Stimulated activated CD4-positive, alpha-beta T cell treated with anti-CD3 and anti-CD28 coated beads, Interleukin-2, amount 100 ng/mL, for 24 hours (primary cell): ENCODE measurements around the gene TGM2.

Experiments
- DNase-seq, 2 donors: peaks; one replicate each; pipeline ENCODE4 v3.0.0-alpha.2; 2020

TGM2 gene

DNA sequence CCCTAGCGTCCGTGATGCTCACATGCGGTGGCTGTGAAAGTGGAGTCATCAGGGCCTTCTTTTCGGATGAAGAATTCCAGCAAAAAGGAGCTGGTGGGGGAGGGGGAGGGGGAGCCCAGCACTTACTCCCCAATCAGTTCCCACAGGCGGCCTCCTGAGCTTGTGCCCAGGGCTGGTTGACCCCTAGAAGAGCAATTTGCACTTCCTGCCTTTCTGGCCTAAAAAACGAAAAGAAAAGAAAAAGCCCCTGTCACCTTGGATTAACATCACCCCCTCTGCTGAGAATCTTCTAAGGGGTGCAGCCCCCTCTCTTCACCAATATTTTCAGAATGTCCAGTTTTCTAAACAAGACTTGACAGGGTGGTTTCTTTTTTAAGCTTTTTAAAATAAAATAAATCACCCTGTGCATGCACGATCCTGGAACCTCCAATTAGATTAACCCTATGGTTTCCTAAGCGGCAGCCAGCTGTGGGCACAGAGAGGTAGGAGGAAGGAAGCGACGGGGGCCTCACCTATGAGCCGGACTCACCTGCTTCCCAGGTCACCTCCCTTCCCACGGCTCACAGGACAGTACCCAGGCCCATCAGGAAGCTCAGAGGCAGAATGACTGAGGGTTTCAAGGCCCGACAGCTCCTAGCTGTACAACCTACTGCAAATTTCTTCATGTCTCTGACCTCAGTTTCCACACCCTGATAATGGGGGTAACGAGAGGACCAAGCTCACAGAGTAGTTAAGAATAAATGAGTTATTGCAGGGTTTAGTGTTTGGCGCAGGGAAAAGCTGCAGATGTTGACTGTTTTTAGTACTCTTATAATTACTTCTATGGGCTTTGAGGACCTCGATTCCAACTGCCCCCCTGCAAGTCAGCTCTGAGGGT is 10.5 kb upstream of the TGM2 start:
- DNase-seq = no peak

- DNase-seq = no peak
Measured at GRCh38 chr20:38173237-38174156, 8.4 kb upstream of the TGM2 start.

DNA sequence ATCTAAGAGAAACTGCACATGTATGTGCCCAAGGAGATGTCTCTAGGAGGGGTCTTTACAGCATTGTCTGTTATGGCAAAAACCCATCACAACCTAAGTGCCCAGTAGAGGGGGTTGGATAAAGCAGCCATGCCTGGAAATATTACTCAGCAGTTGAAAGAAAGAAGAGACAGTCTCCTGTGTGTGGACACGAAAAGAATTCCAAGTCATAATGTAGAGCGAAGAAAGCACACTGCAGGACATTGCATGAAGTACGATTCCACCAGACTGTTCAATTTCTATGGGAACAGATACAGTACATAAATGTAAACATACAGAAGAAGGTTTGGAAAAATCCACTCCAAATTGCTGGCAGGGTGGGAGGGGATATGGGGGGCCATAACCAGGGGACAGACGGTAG is 7.3 kb upstream of the TGM2 start:
- DNase-seq = no peak

DNA sequence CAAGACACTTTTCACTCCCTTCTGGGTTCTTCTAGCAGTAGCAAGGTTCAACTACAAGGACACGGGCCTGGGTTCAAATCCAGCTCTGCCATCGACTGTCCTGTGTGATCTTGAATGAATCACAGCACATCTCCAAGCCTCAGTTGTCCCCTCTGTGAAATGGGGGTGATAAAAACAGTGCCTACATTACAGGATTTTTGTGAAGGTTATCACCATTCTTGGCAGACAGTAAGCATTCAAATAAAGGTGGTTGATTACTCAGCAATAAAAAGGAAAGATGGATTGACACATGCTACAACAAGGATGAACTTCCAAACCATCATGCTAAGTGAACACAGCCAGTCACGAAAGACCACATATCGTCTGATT is 6.6 kb upstream of the TGM2 start:
- DNase-seq = no peak

DNA sequence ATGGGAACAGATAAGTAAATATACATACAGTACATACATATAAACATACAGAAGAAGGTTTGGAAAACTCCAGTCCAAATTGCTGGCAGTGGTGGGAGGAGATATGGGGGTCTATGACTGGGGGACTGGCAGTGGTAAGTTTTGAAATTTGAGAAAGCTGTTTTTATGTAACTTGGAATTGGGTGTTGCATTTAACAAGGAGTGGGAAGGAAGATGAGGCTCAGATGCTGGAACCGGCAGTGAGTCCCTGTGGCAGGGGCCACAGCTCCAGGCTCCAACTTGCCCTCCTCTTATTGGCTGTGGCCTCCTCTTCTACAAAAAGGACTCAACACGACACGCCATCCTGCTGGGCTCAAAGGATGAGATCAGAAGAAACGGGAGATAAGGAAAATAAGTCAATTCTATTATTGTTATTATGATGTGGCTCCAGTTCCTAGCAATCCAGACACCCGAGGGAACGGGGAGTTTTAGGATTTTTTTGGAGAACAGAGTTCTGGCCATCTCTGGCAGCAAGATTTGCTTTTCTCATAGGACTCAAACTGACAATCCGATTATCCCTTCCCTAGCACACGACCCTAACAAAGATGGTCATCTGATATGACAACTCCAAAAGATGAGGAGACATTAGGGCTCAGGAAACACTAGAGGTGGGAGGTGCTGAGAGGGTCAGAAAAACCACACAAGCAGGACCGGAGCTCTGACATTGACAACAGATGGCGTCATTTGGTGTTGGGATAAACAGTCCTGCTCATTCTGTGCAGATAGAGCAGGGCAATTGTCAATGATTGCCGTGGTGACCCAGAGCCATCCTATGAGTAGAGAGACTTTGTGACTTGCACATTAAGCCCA is 6.0 kb upstream of the TGM2 start:
- no peak for DNase-seq

DNA sequence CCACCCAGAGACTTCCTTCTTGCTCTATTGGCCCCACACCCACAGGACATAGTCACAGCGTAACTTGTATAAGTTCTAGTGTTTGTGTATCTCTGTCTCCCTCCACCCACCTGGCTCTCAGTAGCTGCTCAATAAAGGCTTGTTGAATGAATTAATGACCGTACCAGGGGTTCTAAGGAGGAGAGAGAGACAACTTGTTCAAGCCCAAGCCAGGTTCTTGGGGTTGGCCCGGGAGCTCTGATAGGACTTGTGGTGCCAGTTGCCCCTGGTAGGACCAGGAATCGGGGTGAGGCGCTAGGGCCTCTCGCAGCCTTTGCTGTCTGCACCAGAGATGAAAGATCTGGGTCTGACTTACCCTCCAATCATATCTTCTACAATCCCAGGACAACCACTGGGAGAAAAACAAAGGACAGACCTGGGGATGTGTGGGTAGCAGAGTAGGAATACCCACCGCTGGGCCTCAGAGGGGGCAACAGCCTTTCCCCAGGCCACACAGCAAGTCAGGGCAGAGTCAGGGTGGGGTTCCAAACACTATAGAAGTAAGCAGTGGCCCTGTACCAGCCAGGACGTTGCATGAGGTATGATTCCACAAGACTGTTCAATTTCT is 5.3 kb upstream of the TGM2 start:
- no peak for DNase-seq

GRCh38 chr20:38169636-38170193 is 4.6 kb upstream of the TGM2 start:
- DNase-seq = no peak

DNA sequence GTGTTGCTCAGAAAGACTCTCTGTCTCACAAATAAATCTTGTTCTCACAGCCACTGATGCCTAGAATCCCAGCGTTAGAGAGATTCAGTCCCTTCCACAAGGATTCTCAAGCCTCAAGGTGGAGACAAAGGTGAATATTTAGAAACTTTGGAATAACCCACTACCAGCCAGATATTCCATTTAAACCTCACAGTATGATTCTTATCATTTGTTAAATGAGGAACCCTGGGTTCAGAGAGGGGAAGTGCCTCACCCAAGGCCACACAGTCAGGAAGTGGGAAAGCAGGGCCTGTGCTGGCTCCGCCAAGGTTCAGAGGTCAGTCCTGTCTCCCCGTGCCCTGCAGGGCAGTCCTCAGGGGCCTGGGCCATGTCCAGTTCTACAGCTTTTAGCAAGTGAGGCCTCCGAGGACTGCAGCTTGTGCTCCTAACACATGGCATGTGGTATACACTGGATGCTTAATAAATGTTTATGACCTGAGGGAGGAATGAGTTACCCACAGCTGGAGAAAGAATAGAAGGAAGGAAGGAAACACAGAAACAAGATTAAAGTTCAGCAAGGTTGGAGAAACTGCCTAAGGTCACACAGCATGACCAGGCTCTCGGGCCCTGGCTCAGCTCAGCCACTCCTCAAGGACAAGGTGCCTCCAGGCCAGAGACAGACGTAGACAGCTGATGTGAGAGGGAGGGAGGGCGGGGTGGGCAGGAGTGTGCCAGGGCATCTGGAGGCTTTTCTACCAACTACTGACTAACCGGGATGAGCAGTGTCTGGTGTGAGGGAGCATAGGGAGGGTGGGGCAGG is 3.9 kb upstream of the TGM2 start:
- no peak for DNase-seq

DNA sequence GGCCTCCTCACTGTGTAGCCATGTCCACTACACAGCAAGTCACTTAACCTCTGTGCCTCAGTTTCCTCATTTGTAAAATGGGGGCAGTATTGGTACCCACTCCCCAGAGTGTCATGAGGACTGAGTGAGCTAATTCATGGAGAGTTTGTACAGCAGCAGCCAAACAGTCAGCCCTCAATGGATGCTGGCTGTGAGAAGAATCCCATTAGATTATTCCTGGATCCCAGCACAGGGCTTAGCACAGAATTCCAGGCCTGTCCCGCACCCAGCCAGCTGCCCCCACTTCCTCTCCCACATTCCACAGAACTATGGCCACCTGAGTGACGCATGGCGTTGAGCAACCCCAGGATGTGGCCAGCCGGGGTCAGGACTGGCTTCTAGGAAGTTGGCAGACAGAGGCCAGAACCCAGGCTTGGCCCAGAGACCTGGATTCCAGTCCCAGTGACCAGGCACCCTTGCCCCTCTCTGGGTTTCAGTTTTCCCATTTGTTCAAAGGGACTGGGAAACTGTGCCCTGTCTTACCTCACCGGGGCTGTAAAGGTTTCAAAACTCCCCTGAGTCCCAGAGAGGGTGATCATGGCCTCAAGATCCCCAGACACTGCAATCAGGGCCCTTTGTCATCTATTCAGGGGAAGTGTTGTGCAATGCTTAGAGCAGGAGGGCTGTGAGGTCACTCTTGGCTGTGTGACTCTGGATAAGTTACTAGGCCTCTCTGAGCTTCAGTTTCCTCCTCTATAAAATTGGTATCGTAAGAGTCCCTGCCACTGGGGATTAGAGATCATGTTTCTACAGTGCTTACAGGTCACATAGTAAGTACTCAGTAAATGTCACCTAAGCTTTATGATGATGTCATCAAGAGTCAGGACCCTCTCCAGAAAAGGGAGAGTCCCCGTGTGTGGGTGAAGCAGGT is 3.0 kb upstream of the TGM2 start:
- no peak for DNase-seq

GRCh38 chr20:38167328-38167850 is 2.3 kb upstream of the TGM2 start:
- no peak for DNase-seq

DNA sequence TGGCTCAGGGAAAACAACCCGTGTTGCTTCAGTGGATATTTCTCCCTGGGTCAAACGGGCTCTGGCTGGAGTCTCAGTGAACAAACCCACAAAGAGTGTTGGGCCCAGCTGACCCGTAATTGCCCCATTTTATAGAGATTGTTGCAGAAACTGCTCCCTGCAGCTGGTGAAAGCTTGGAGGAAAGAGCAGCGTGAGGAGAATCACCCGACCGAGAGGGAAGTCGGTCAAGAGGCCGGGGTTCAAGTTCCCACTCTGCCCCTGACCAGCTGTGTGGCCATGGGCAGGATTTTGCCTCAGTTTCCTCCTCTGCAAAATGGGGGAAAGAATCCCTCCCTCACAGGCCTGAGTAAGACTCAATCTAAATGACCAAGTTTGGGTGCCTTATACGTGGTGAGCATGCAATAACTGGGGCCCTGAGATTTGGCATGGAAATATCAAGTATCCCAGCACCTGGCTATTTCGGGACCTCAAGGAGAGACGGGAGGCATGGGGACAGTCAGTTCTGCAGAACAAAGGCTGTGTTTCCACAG is 1.7 kb upstream of the TGM2 start:
- DNase-seq = no peak

GRCh38 chr20:38165966-38166702 is 1.1 kb upstream of the TGM2 start:
- DNase-seq = no peak

GRCh38 chr20:38164624-38165088 is 414 bp downstream of the TGM2 start:
- no peak for DNase-seq

DNA sequence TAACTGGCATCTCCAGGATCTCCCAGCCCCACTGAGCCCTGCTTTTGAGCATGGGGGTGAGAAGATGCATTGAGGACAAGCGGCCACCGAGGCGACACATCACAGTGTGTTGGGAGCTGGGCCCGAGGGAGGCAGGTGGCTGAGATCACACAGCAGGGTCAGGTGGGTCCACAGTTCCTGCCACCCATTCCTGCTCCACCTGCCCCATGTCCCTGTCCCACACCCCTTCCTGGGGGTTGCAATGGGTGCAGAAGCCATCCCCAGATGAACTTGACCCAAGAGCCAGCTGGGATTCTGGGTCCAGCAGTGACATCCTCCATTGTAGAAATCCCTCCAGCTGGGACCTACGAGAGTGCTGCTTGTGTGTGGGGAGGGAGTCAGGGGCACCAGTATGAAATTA is 1.0 kb downstream of the TGM2 start:
- DNase-seq = no peak

GRCh38 chr20:38162878-38163875 is 1.9 kb downstream of the TGM2 start:
- no peak for DNase-seq

GRCh38 chr20:38162149-38162548 is 2.9 kb downstream of the TGM2 start:
- no peak for DNase-seq

- DNase-seq = no peak
Measured at GRCh38 chr20:38161412-38161774, 3.7 kb downstream of the TGM2 start.
